K562 (cell line): ENCODE data around the gene ARHGEF16. TPM values are rescaled to one million over a fixed set of nuclear protein-coding genes. Genes with fewer than 3 reads are reported as not detected.

Experiments
- CCNT2 ChIP-seq: IDR thresholded peaks from 2 replicates; pipeline ENCODE4 v1.6.1; 2011; ENCODE audit warnings: borderline replicate concordance, low read depth, mild to moderate bottlenecking, moderate library complexity, mixed read lengths, low read length; ENCODE audit not compliant: insufficient read length; ENCODE audit errors: extremely low read depth
- CREM ChIP-seq: IDR thresholded peaks from 2 replicates; pipeline ENCODE4 v1.6.1; 2014; ENCODE audit warnings: antibody characterized with exemption, low read depth
- GTF2E2 ChIP-seq: fragments of 200-800 bp; sonication (Bioruptor generic); IDR thresholded peaks from 2 replicates; pipeline ENCODE4 v1.6.1; 2016; ENCODE audit warnings: missing genetic modification characterization, missing compliant biosample characterization
- HES1 ChIP-seq: fragments of 450-650 bp; IDR thresholded peaks from 2 replicates; pipeline ENCODE4 v1.6.1; 2016; ENCODE audit warnings: low read depth, mild to moderate bottlenecking, moderate library complexity
- NELFE ChIP-seq: IDR thresholded peaks from 2 replicates; pipeline ENCODE4 v1.6.1; 2011; ENCODE audit warnings: mild to moderate bottlenecking; ENCODE audit not compliant: insufficient read depth, insufficient read length
- TCF15 ChIP-seq: fragments of 250-450 bp; sonication (Bioruptor Pico); IDR thresholded peaks from 2 replicates; pipeline ENCODE4 v1.8.0; 2022; ENCODE audit warnings: moderate library complexity, mild to moderate bottlenecking, inconsistent platforms
- TFE3 ChIP-seq: fragments of 450-650 bp; formaldehyde crosslinking; IDR thresholded peaks from 2 replicates; pipeline ENCODE4 v1.4.0; 2020; ENCODE audit warnings: mild to moderate bottlenecking, mixed read lengths
- ZBTB8A ChIP-seq: fragments of 450-650 bp; IDR thresholded peaks from 2 replicates; pipeline ENCODE4 v1.6.1; 2018; ENCODE audit warnings: mild to moderate bottlenecking, moderate library complexity; ENCODE audit not compliant: partially characterized antibody
- polyA plus RNA-seq, 8 experiments: library from polyadenylated mRNA; depleted of rRNA in 4 of 8; stranded (reverse) in 5 of 8; unstranded in 3 of 8; fragments of >200 nt; fragmentation: Nextera tagmentation in 2 of 8; fragmentation: Illumina TruSeq in 1 of 8; extraction: Ambion mirVana in 2 of 8; extraction: Trizol in 1 of 8; gene quantifications; 2 replicates each; pipeline versions ENCODE4 v1.2.1 to v1.2.3, GENCODE V29; 2011 to 2014; ENCODE audit warnings: inconsistent platforms in 1 of 8, missing spikeins in 1 of 8
- total RNA-seq, 7 experiments: library from RNA; depleted of rRNA in 6 of 7; stranded (reverse); fragments of >200 nt in 6 of 7; fragmentation: Illumina TruSeq in 2 of 7; extraction: Trizol in 2 of 7; gene quantifications; 2 replicates each; pipeline versions ENCODE4 v1.2.1 to v1.2.3, GENCODE V29; 2011 to 2021; ENCODE audit warnings: low replicate concordance in 1 of 7

Gene ARHGEF16
- total and polyA plus RNA-seq, 9 of the 15 experiments (the other 6 are each of a cell fraction or from before 2014, with no cell fraction given), result 0.15 to 1.2 (median 0.49) TPM; not detected in 2

GRCh38 chr1:3522112-3522511, 67.6 kb downstream of the ARHGEF16 start (continued):
- no peak for TF ChIP-seq TCF15 (CRISPR knock-in tag)
- no peak for TF ChIP-seq NELFE
- TF ChIP-seq ZBTB8A, result no peak
- no peak for TF ChIP-seq CREM
- no peak for TF ChIP-seq TFE3
- TF ChIP-seq CCNT2, result no peak
- TF ChIP-seq GTF2E2 (tag), result no peak
- no peak for TF ChIP-seq HES1
